ENCODE data around the gene B3GNT5.
A peak's percentile ranks its signal among the peaks of the same experiment; 100 is the strongest.
"Not testable (repeated sequence)": the region's sequence is repeated elsewhere in the genome, so short reads cannot be mapped to it uniquely, and the experiment has no call there.

The B3GNT5 gene

DNA sequence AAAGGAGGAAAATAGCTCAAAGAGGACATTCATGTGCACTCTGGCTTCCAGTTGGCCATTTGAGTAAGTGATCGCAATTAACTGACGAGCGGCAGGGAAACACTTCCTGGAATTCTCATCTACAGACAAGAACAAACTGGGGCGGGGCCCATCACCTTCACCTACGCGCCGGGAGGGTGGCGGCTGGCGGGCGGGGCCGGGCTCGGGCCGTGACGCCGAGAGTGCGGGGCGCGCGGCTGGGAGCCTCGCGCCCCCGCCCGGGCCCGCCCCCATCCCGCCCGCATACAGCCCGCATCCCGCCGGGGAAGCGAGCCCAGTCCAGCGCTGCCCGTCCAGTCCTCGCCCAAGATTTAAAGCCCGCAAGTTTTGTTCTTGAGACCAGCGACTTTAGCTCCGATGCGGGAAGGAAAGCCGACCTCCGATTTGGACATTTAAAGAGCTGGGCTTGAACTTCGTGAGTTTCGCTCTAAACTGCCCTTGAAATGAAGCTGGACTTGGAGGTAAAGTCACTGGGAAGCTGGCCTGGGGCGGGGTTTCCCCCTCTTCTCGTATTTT lies at the start of gene B3GNT5:
Gene B3GNT5, plus strand, starts transcription at position 281 of the 555 bp plus-strand sequence. CDS start 16,546 bp downstream, outside the sequence.
- peak; percentile 22 for DNase-seq

DNA sequence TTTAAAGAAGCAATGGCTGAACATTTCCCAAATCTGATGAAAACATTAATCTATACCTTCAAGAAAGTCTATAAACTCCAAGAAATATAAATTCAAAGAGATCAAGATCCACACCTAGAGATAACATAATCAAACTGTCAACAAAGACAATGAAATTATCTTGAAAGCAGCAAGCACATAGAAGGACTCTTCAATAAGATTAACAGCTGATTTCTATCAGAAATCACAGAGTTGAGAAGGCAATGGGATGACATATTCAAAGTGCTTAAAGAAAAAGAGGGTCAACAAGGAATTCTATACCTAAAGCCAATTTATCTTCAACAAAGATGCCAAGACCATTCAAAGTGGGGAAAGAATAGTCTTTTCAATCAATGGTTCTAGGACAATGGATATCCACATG lies 49.4 kb upstream of the B3GNT5 start:
- no peak for DNase-seq

DNA sequence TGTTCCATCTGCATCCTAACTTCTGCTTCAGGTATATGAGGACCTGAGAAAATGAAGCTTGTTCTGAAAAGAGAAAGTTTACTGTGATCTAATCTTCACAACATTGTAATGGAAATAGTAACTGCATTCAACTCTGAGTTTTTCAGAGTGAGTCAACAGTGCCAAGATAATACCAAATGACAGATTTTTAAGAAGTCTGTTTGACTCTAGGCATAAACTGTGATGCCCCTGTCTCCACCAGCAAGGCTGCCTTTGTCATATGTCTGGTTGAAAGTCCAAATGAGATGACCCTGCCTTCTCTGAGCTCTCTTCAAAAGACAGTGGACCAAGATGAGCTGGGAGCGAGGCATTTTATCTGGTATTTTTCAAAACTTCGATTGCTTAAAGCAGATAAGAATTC lies 44.8 kb upstream of the B3GNT5 start:
- no peak for DNase-seq

- no peak for DNase-seq
Measured at GRCh38 chr3:183208800-183209199, 44.3 kb upstream of the B3GNT5 start.

DNA sequence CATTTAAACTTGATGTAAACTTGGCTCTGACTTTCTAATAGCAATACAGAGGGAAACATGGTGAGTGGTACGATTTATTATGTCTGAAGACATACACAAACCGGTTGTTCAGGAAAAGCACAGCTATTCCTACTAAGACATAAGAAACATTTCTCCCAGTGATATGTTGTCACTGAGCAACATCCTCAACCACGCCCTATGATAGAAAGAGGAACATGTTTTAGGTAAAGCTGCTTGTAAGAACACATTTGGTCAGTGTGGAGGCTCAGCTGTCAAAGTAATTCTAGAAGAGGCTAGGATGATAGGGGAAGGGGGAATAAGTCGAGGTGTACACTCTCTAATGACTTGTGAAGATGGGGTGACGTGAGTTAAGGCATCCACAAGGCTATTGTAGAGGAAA lies 42.7 kb upstream of the B3GNT5 start:
- no peak for DNase-seq

DNA sequence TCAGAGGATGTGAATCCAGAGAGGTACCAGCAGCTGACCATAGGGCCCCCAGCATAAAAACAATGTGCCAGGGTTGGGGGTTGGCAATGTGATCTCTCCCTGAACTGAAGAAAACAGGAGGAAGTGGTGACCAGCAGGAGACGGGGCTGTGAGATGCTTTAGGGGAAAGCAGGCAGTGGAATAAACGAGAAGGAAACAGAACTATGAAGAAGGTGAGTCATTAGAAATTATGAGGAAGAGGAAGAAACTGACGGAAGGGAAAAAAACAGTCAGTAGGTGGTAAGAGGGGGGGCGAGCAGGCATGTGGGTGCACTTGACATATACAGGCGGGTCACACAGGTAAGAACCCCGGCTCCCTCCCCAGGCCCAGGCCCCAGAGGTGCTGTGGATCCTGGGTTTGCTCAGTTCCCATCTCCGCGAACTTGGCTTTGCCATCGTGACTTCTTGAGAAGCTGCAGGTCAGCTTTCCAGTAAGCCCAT lies 42.2 kb upstream of the B3GNT5 start:
- DNase-seq: no peak

DNA sequence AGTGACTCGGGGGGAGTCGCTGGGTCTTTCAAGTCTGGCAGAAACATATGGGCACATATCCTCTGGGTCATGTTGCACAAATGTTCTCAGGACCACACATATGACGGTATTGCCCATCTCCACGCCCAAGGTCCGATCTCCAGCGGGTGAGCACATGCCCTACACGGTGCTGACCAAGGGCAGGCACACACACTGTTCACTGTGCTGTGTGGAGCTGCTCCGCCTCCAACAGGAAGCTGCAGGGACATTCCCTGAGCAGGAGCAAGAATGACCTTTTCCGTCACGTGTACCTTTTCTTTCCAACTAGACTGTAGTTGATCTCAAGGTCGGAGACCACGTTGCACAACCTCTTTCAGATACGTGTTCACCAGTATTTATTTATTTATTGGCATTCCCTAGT lies 41.7 kb upstream of the B3GNT5 start:
- no peak for DNase-seq

GRCh38 chr3:183212096-183212495 lies 41.0 kb upstream of the B3GNT5 start:
- no peak for DNase-seq

- DNase-seq: no peak
Measured at GRCh38 chr3:183212565-183212964, 40.5 kb upstream of the B3GNT5 start.

GRCh38 chr3:183213415-183214276 lies 39.4 kb upstream of the B3GNT5 start:
- DNase-seq: no peak

DNA sequence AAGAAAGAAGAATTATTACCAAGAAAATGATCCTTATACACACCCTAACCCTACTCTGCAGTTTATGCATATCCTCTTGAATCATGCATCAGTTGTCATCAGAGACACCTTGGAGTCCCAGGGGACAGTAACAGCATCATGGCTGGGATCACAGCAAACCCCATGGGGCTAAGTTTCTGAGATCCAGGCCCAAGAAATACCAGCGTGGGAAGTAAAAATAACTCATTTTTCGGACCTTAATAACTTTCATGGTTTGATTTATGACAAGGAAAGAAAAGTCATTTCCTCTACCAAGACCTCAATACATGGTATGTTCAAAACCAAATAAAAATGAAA lies 38.8 kb upstream of the B3GNT5 start:
- DNase-seq: no peak

DNA sequence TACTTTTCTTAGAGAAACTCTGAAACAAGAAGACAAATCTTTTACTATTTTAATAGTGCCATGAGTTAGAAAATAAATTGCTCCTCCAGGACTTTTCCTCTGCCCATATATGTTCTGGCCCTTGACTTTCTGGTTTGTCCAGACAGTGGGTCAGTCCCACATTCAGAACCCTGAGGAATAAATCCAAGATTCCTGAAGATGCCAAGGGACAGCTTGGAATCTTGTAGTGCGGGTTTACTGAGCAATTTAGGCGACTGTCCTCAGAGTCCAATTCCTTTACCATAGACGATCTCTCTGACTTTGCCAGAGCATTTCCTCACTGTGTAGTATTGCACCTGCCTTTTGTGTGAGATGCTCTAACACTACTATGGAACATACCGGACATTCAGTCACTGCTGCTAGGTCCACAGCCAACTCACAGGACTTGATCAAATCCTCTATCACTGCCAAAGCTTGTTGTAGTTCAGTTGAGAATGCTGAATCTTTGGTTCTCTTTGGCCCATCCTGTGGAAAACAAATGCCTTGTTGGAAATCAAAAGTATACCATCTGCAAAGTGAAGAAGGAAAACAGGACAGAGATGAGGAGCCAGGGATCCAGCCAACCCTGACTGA lies 37.4 kb upstream of the B3GNT5 start:
- no peak for DNase-seq

DNA sequence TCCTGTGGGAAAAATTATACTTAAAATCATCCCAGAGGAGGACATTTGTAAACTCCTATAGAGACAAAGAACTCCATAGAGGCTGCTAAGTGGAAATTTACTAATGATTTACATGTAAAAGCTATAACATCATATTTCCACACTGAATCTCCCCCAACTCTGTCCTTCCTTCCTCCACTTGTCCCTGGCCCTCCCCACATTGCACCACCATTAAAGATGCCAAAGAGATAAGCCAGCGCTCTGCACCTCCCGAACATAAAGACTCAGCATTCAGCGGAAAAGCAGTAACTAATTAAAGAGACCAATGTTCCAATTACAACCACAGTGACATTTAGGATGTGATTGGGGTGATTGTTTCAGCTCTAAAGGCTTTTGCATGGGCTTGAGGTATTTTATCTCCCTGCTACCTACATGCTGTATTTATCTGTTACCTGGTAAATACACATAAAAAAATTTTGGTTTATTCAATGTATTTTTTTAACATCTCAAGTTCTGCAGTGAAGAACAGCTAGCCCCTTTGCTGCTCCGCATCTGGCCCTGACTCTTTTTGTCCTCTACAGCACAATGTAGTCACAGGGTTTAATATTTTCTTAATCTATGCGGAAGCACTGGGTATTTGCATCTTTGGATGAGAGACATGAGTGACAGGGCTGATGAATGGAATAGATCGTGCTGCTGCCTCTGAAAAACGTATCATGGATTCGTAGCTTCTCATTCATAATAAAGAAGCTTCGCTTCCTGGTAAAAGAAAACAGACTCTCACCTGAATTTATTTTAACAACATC lies 35.3 kb upstream of the B3GNT5 start:
- no peak for DNase-seq

DNA sequence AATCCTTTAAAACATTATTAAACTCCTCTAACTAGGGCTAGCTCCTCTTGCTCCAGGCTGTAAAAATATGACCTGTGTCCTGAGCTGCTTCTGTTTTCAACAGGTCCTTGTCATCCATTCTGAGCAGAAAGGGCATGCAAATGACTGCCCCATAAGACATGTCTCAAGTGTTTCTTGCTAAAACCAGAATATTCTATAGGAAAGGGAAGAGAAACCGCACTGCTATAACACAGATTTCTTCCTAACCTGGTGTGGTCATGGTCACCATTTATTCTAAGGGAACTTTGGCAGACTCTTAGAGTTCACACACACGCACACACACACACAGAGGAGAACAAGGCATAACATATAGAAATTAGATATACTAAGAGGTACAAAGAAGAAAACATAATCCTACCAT lies 34.2 kb upstream of the B3GNT5 start:
- no peak for DNase-seq

DNA sequence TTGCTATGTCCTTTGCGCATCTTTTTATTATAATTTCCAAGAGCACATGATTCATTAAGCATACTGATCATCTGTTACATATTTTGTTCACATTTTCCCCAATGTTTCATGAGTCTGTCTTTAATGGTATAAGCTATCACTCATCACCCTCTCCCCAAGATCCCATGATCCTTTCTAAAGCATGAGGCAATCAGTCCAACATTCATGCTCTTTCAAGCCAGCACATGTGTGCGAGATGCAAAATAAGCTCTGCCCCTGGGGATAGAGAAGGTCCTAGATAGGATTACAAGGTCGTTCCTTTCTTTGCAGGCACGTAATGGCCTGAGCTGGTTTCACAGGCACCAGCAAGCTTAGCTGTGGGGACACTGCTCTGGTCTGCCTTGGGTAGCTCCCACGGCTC lies 32.2 kb upstream of the B3GNT5 start:
- no peak for DNase-seq

DNA sequence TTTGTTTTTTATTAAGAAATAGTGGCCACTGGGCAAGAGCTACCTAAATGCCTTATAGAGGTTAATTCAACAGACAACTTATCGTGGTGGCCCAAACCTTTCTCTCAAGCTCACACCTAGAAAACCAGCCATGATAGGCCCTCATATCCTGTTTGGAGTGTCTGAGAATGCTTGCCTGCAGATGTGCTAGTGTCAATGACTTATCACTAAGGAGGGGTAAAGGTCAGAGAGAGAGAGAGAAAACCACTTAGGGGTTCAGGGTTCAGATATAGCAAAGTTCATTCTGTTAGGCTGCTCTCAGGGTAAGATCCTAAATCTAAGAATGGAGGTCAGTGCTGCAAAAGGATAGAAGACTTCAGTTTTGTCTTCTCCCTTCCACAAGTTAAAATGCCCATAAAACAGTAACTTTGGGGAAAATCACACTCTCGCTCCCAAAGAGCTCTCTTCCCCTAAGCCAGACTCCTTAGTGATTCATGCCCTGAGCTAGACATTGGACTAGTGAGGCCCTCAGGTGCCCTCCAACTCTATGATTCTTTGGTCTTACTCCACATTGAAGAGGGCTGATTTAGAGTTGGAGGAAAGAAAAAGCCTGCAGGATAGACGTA lies 30.3 kb upstream of the B3GNT5 start:
- no peak for DNase-seq

DNA sequence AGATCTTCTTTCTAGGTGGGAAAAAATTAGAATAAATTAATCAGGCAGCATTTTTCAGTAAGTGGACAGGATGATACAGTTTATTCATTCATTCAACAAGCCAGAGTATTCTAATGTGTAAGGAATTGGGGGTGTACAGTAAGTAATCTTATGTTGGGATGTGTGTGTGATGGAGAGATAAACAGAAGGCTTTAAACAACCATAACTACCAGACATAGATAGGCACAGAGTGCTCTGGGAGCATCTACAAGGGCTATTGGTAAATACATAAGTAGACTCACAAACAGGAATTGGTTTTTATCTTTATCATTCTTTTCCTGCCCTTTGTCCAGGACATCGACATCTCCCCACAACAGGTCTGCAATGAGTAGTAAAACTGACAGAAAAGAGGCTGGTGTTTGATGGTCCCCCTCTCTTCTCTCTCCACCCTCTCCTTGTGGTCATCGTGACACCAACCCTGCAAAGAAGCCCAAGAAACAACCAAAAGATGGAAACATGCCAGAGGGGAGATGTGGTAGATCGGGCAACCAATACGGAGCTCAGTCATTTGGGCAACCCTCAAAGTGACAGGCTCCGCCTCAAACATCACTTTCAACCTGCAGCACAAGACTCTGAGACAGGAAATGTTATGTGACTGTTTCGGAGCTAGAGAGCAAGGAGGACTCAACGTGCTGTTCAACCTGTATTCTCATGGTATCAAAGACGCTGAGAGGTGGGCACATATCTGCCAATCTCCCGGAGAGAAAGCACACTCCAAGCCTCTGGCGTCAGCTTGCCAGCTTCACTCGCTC lies 28.7 kb upstream of the B3GNT5 start:
- peak; percentile 24 for DNase-seq

- DNase-seq: no peak
Measured at GRCh38 chr3:183226333-183226890, 26.6 kb upstream of the B3GNT5 start.

DNA sequence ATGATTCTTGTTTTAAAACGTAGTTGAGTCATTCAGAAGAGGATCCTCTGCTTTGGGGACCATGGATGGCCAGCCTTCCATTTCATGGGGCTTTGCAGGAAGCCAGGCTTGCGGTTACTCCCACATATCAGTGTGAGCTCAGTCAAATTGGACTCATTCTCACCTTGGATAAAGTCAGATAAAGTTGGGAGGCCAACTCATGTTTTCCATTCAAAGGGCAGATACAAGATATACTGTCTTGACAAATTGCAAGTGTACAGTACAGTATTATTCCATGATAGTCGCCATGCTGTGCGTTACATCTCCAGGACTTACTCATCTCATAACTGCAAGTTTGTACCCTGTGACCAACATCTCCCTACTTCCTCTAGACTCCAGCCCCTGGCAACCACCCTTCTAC lies 25.5 kb upstream of the B3GNT5 start:
- DNase-seq: no peak

GRCh38 chr3:183229178-183229577 lies 23.9 kb upstream of the B3GNT5 start:
- no peak for DNase-seq

DNA sequence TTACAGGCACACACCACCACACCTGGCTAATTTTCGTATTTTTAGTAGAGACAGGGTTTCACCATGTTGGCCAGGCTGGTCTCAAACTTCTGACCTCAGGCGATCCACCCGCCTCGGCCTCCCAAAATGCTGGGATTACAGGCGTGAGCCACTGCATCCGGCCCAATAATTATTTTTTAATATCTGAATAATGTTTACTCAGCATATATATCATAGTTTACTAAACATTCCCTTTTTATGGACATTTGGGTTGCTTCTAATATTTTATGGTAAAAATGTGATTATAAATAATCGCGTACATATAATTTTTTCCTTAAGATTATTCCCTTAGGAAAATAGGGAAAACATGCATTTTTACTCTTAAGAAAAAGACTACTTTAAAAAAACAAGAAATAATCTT lies 22.8 kb upstream of the B3GNT5 start:
- DNase-seq: not testable (repeated sequence)

DNA sequence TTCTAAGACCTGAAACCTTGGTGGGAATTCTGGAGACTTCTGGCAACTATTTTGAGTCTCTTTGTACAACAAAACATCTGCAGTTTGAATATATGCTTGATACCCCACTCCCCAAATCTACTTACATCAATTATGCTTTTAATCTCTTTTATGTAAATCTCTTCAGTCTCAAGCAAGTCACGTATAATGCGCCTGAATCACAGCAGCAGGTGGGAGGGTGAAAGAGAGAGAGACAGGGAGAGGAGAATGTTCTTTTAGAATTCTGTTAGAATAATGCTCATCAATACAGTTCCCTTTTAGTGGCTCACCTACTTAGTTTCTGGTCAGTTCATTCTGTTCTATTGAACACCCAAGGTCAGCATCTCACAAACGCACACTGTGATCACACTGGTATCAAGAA lies 22.2 kb upstream of the B3GNT5 start:
- no peak for DNase-seq

Data from CD4-positive, alpha-beta T cell treated with Interleukin-10 for 1 hour (primary cell).